Left ventricle myocardium inferior (tissue), 1 donor: ENCODE data around the gene TMEM50B. TPM values are rescaled to one million over a fixed set of nuclear protein-coding genes. Genes with fewer than 3 reads are reported as not detected.

ENCODE experiments used
- DNase-seq: peaks from one replicate; pipeline ENCODE4 v3.0.0-alpha.2; 2020
- H3K27ac ChIP-seq: fragments of 200-600 bp; replicated peaks from 2 replicates; pipeline ENCODE4 v1.8.0; 2021
- H3K27me3 ChIP-seq: fragments of 200-600 bp; 2 replicates; pipeline ENCODE4 v1.8.0; 2021; ENCODE audit warnings: low read depth
- H3K36me3 ChIP-seq: fragments of 200-600 bp; 2 replicates; pipeline ENCODE4 v1.8.0; 2021
- H3K4me1 ChIP-seq: fragments of 200-600 bp; 2 replicates; pipeline ENCODE4 v1.8.0; 2021
- H3K4me3 ChIP-seq: fragments of 200-600 bp; 2 replicates; pipeline ENCODE4 v1.8.0; 2021; ENCODE audit warnings: mild to moderate bottlenecking, moderate library complexity
- H3K9me3 ChIP-seq: fragments of 200-600 bp; replicated peaks from 2 replicates; pipeline ENCODE4 v1.8.0; 2021
- intact Hi-C: fragments of 100-400 bp; cut with micrococcal nuclease; formaldehyde crosslinking; loops from one replicate; pipeline ENCODE4 v1.11.0; 2022
- total RNA-seq: library from RNA; stranded (reverse); fragmentation: NEBNext Ultra II Directional; extraction: Animal tissue kit (Norgen Biotek cat#: 25700); gene quantifications from one replicate; pipeline ENCODE4 v1.2.1, GENCODE V29; 2021
- TF ChIP-seq, protein P1 (sequence below): fragments of 200-600 bp; IDR thresholded peaks from 2 replicates; pipeline ENCODE4 v1.8.0; 2021; ENCODE audit warnings: antibody characterized with exemption, mild to moderate bottlenecking, borderline replicate concordance
- donor health status: DM: no; HTN: yes; CAD: no; lungs with severe emphysema.

Gene TMEM50B
- total RNA-seq, 1 donor from 2014 or later, result 37.0 TPM

DNA sequence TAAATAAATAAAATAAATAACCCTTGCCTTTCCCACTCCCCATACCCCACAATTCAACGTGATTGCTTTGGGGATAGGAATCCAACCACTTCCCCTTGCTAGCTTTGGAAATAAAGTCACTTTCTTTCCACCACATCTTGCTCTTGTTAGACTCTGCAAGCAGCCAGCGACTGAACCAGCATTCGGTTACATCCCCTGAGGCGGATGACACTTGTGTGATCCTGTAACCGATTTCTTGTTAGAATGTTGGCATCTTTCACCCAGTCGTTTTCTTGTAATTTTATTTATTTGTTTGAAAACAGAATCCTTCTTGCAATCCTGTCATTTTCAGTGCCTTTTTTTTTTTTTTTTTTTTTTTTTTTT is 78.2 kb downstream of the TMEM50B start:
- Histone ChIP-seq H3K9me3 (no peaks in the 10 kb centered on the region), H3K4me1 (peaks cover 43% of the 10 kb centered on the region), H3K36me3 (no peaks in the 10 kb centered on the region), H3K27ac (peak overlapping the region; percentile 95), H3K27me3 (no peaks in the 10 kb centered on the region), H3K4me3 (peak overlapping the region; percentile 96)
- DNase-seq, result no peak
- TF ChIP-seq, protein P1, sequence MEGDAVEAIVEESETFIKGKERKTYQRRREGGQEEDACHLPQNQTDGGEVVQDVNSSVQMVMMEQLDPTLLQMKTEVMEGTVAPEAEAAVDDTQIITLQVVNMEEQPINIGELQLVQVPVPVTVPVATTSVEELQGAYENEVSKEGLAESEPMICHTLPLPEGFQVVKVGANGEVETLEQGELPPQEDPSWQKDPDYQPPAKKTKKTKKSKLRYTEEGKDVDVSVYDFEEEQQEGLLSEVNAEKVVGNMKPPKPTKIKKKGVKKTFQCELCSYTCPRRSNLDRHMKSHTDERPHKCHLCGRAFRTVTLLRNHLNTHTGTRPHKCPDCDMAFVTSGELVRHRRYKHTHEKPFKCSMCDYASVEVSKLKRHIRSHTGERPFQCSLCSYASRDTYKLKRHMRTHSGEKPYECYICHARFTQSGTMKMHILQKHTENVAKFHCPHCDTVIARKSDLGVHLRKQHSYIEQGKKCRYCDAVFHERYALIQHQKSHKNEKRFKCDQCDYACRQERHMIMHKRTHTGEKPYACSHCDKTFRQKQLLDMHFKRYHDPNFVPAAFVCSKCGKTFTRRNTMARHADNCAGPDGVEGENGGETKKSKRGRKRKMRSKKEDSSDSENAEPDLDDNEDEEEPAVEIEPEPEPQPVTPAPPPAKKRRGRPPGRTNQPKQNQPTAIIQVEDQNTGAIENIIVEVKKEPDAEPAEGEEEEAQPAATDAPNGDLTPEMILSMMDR, result no peak
- intact Hi-C loops, result no loop called here

Other genes with a start within 250 kb of the TMEM50B start
- 6.8 TPM for gene IL10RB, start 213.6 kb downstream of the TMEM50B start, total RNA-seq
- 24.4 TPM for gene IFNAR1, start 155.0 kb downstream of the TMEM50B start, total RNA-seq
- gene IFNGR2, start 76.6 kb downstream of the TMEM50B start, total RNA-seq, result 34.6 TPM
- 6.5 TPM for gene DNAJC28, start 11.7 kb upstream of the TMEM50B start, total RNA-seq
- 41.5 TPM for gene GART, start 62.1 kb upstream of the TMEM50B start, total RNA-seq
- gene SON, start 63.1 kb upstream of the TMEM50B start, total RNA-seq, result 148 TPM
- gene DONSON, start 108.7 kb upstream of the TMEM50B start, total RNA-seq, result 6.9 TPM
- 24.9 TPM for gene CRYZL1, start 161.8 kb upstream of the TMEM50B start, total RNA-seq
- gene ITSN1, start 162.5 kb upstream of the TMEM50B start, total RNA-seq, result 41.9 TPM